Kidney glomerular epithelial cell (primary cell): ENCODE results near the gene STYXL1.

Experiments used
- DNase-seq: peaks from one replicate; lab custom pipeline; 2025; lab: John Stamatoyannopoulos, UW

The STYXL1 gene

DNA sequence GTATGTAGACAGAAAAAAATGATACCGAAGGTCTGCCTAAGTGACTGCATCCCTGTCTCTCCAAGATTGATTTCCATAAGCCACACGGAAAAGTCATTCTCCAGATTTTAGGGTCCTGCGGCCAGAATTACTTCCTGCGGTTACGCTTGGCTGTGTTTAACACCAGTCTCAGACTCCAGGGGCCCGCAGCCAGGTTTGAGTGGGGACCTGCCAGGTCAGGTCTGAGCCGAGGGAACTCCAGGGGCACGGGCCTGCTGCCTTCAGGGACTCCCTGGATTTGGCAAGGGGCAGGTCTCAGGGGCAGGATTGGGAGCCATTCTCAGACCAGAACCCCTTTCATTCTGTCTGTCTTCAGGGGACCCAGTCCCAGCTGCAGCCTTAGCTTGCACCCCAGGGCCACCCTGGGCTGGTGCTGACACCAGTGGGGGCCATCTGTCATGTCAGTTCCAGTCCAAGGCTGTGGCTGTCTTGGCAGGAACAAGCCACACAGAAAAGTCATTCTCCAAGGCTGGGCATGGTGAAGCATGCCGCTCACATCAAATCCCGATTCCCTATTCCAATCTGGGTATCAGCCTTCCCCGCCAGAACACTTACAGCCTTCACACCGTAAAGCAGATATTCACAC lies 92.4 kb downstream of the STYXL1 start:
- DNase-seq: no peak

DNA sequence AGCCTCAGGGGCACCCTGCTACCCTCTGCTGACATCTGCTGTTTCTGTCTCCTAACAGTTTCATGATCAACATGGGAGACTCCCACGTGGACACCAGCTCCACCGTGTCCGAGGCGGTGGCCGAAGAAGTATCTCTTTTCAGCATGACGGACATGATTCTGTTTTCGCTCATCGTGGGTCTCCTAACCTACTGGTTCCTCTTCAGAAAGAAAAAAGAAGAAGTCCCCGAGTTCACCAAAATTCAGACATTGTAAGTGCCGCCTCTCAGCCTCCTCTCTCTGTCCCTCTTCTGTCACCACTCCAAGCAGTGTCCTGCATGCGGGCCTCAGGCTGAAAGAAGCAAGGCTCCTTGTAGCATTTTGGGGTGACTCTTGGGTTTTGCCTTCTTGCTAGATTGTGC lies 93.9 kb downstream of the STYXL1 start:
- DNase-seq: no peak

DNA sequence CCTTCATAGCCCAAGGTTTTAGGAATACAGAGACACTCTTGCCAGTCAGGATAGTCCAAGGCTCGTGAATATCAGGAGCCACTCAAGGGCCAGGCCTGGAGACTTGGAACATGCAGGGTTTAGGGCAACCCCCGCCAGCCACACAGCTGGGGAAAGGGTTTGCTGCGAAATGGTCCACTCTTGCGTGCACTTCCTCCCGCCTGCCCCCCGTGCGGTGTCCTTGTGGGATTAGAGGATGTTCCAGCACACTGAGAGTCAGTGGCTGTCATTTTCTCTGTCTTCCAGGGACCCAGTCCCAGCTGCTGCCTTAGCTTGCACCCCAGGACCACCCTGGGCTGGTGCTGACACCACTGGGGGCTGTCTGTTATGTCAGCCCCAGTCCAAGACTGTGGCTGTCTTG lies 94.4 kb downstream of the STYXL1 start:
- DNase-seq: no peak

DNA sequence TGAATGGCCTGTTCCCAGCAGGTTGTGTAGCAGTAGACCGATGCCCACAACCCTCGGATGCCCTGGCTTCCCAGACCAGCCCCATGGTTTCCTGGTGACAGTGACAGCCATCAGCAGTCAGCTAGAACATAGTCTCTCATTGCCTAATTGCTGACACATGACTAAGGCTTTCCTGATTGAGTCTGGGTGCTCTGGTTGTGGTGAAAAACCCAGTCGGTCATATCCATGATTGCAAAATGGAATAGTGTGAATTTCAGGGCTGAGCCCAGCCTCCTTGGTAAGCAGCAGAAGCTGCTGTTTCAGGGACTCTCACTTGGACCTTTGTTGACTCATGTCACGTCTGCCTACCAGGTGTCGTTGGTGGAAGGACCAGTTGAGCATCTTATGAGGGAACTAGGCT lies 96.3 kb downstream of the STYXL1 start:
- DNase-seq: peak; percentile 40

DNA sequence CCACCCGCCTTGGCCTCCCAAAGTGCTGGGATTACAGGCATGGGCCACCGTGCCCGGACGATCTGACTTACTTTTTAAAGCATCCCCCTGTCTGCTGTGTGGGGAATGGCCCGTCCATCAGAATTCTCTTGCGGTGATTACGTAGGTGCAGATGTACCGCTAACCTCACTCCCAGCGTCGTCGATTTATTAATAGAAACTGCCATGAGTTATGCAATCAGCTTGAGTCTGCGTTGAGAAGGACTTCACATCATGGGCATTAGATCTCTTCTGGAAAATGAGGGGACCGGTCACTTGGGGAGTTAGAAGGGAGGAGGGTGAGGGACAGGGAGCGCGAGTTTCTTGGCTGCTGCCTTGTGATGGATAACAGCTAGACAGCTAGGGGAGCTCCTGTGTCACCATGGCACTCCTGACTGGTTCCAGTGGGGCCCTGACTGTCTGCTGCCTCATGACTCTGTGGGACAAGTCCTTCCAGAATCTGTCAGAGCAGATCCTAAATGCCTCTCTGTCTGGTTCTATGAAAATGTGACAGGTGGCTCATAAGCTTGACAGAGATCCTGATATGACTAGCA lies 97.6 kb downstream of the STYXL1 start:
- no peak for DNase-seq

DNA sequence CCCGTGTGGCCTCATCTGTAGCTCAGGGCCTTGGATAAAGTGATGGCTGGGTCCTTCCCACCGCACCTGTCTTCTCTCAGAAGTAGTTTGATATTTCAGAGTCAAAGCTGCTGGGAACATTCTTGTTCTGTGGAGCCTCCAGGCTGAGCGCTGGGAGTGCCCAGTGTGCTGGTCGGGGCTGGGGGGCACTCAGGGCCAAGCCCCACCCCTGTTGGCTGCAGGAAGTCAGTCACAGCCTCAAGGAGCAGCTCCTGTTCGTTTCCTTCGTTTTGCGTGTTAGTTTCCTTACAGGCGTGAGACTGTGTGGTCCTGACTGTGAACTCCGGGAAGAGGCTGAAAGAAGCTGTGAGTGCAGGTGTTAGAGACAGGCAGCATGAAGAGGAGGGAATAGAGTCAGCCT lies 99.6 kb downstream of the STYXL1 start:
- DNase-seq: no peak
